ENCODE measurements around the gene TCEA3.

DNA sequence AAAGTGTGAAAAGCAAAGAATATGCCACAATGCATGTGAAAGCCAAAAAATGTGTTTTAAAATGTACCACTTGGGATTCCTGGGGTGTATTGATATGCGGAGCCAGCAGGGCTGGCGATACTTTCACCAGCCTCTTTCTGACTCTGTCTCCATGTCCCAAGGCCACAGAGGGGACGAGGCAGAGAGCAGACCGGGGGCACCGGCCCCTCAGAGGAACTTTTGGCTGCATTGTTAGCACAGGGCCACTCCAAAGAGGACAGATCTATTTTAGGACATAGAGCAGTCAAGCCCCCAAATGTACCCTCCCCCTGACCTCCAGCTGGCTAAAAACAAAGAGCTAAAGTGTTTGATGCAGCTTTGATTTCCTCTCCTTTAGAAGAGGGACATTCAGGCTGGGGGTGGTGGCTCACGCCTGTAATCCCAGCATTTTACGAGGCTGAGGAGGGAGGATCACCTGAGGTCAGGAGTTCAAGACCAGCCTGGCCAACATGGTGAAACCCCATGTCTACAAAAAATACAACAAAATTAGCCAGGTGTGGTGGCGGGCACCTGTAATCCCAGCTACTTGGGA is 29.3 kb downstream of the TCEA3 start:
- TF ChIP-seq CTCF (IDR thresholded peaks at IDR 0.05) (no peak), EP300 (IDR thresholded peaks at IDR 0.05) (no peak)

Measured in gastroesophageal sphincter (tissue), 3 donors.